CD1c-positive myeloid dendritic cell (primary cell): ENCODE data around the gene HDAC9.

ENCODE experiments used
- DNase-seq: peaks from one replicate; pipeline ENCODE4 v3.0.0-alpha.2; 2016; ENCODE audit errors: extremely low spot score

The HDAC9 gene

DNA sequence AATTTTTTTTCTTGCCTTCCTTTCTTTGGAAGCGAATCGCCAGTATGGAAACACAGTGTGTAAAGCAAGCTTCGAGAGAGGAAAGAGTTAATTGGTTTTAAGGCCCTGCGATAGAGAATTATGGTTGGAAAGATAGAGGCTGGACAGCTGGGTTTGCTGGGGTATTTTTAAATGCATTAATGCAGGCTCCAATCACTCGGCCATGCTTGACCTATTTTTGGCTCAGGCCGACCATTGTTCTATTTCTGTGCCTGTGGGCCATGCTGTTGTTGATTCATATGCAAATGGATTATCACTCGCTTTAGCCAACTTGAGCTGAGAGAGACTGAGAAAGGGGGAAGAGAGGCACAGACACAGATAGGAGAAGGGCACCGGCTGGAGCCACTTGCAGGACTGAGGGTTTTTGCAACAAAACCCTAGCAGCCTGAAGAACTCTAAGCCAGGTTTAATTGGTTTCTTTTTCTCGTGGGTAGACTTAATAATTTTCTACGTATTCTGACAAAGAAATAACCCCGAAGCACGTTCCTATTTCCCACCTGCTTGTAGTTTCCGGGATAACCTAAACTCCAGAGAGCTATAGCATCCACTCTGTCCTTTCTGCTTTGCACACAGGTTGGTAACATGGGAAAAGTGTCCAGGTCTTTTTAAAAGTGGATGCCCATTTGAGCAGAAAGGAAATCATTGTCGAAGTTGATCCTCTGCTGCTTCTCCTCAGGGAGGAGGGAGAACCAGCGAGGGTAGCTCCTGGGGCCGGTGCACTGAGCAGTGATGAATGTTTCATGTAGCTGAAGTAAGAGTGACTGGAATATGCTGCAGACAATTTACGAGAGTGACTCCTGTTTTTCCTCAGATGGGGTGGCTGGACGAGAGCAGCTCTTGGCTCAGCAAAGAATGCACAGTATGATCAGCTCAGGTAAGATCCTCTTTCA lies at the start of gene HDAC9:
Gene HDAC9 (plus strand): TSS at position 338 of the 929 bp plus-strand sequence. CDS start 554 bp downstream, at position 892.
- peak; percentile 65 for DNase-seq

DNA sequence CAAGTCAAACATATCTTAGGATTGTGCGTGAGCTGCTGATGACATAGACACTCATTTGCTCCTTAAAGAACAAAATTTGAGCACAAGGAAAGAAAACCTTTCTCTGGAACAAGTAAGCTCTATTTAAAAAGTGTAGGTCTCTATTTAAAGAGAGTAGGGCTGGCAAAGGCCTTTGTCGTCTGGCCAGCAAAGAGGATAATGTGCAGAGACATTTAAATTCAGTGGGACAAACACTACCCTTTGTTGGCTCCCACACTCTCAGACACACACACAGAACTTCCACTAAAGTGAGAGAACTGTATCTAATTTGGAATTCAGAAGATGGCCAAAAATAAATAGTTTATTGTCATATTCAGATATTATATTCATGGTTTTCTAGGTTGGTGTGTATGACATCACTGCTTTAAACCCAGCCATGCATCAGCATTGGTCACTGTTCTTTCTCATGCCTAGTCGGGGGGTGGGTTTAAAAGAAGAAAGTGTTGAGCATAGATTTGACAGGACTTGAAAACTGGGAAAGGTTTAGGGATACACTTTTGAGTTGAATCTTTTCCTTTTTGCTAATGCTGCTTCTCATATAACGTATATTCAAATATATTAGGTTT lies 49.5 kb upstream of the HDAC9 start:
- no peak for DNase-seq

DNA sequence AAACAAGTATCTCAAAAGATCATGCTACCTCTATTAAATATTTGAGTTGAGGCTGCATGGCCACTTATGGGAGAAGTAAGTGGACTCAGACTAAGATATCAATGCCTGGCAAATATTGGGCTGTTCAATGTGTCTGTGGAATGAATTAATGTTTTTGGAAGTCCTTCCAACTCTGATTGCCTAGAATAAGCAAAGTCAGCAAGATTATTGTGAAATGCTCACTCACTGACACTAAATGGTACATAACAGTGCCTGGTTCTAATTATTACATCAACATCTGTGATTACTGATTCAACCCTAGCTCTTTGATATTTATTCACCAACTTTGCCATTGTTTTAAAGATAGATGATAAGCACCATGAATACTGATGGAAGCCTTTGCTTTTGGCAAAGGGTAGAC lies 45.5 kb upstream of the HDAC9 start:
- DNase-seq, result no peak

DNA sequence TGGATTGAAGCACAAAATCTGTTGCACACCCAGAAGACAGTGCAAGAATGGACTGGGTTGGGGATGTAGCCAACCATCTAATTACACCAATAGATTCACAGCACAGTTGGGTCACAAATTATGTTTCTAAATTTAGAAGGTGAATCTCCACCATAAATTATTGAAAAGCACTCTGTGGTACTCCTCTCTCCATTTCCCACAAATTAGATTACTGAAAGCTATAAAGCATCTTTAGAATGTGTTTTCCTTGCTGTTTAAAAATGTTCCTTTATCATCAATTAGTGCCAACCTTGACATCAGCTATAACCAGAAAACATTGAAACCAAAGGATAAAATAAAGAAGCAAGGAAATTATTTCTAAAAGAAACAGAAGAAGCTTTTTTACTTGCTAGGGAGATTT lies 39.9 kb upstream of the HDAC9 start:
- no peak for DNase-seq

DNA sequence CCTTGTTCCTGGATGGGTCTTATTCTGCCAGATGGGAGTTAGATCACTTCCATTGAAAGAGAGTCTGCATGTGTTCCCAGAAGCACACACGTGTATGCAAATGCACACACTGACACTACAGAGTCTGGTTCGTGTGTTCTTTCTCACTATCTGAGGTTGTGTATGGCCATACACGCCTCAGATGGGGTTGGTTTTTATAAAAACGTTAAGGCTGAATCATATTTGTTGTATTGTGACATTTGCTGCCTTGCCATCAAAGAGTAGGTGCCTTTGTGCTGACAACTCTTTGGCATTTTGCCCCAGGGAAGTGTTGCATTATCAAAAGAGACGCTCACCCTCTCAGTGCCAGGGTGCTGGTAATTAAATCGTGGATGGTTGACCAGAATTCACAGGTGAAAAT lies 37.7 kb upstream of the HDAC9 start:
- no peak for DNase-seq

DNA sequence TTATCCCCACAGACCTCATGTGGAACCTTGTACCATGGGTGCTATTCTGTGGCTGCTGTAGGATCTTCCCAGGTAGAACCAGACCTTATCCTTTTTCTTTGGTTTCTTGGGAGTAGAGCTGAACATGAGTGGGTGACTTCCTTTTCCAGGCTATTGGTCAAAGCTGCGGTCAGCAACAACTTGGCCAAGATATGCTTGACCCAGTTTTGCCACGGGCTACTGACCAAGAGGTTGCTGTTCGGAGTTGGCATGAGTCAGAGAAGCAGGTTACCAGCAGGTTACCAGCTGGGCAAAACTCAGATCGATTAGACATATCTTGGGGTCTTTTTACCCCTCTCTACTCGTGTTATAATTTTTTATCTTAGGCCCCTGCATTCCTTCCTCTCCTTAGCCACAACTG lies 36.7 kb upstream of the HDAC9 start:
- no peak for DNase-seq

DNA sequence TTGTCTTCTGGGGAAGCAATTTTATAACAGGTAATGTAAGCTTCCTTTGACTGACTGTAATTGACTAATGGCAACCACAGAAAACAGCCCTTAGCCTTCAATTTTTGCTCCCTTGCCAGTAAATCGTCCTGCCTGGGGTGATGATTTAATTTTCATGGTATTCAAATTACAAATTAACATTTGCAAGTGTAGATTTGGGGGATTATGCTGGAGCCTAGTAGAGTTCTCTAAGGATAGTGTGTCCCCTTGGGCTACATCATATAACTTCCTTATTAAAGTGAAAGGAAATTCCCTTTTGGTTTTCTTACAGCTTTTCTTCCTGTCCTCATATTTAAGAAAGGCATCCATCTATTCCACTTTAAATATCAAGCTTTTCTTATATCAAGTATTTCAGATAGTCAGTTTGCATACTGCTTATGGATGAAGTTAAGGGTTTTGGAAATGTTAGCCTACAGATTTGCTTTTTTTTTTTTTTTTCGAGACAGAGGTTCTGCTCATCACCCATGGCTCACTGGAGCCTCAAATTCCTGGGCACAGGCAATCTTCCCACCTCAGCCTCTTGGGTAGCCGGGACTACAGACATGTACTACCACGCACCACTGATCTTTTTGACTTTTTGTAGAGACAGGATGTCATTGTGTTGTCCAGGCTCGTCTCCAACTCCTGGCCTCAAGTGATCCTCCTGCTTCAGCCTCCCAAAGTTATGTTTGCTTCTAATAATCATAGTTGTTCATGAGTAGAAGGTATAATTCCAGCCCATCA lies 35.9 kb upstream of the HDAC9 start:
- DNase-seq, result no peak

DNA sequence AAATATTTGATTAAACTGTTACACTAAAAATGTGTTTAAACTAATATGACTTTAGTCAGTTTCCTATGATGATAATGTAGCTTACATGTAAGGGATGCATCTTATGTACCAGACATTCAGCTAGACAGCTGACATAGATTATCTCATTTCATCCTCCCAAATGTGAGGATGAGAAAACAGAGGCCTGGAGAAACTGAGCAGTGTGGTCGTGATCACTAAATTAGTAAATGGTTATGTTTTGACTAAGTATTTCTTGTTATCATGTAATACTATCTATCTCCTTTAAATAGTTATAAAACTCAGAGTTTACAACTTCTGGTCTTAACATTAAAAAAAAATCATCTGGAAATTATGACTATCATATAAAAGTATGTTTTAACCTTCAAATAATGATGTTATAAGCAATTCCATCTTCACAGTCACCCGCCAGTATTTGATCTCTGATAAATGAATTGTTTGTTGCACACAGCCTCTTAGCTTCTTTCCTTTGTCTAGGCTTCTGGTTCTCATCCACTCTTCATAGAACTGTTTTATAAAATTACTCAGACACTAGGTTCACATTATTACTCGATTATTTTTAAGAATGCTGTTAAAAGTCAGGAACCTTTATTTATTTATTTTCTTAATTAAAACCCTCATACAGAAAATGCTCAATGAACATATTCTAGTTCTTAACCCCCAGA lies 33.6 kb upstream of the HDAC9 start:
- no peak for DNase-seq

DNA sequence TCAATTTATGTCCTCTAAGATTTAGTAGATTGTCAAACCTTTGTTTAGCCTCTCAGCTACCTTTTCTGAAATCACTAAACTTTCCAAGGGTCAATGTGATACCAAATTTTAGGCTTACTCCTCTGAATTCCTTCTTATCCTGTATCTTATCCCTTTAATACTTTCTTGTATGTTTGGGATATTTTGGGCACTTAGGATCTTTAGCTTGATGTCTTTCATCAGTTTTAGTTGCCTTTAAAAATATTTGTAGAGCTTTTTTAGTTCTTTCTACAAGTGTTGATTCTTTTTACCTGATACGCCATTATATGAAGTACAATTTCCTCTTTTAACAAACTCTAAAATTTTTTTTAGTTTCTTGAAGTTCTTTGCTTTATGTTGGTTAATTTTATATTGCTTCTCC lies 30.7 kb upstream of the HDAC9 start:
- no peak for DNase-seq

DNA sequence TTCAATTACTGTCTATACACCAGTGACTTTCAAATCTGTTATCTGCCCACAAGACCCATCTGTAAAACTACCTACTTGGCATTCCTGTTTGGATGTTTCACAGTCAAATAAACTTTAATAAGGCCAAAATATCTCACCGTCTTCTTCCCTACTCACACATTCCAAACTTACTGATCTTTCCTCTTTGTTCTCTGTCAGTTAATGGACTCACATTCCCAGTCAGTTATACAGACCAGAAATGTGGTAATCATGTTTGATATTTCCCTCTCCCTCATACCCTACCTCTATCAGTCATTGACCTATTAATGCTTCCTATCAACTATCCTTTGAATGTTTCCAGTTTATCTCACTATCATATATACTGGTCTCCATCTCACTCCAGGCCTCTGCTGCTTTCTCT lies 28.5 kb upstream of the HDAC9 start:
- DNase-seq, result no peak

DNA sequence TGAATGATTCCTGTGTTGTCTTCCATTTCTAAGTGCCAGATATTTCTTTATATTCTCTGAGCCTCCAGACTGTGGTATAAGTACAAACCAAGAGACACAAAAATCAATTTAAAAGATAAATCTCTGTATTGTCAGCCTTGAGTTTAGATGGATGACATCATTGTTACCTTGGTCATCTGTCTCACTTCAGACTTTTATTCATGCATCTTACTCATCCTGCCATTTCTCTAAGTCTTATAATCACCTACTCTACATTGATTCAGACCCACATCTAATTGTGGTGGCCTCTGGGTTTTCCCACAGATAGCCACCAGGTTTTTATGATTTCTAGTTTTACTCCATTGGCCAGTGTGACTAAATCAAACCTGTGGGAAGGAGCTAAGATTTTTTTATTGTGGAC lies 26.8 kb upstream of the HDAC9 start:
- DNase-seq, result no peak

DNA sequence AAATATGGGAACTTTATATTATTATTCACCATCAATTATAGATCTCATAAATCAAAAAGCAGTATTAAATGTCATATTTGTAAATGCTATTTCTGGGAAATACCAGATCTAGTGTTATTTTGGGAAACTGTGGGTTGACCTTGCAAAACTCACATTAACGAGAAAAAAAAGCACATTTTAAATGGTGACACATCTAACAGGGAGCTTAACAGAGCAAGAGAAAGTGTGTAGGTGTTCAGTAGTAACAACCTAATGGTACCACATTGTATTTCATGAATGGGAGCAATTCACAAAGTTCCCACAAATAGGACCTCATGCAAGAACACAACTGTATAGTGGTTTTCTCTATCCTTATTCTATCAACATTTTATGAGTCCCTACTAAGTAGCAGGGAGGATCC lies 26.2 kb upstream of the HDAC9 start:
- peak; percentile 6 for DNase-seq

DNA sequence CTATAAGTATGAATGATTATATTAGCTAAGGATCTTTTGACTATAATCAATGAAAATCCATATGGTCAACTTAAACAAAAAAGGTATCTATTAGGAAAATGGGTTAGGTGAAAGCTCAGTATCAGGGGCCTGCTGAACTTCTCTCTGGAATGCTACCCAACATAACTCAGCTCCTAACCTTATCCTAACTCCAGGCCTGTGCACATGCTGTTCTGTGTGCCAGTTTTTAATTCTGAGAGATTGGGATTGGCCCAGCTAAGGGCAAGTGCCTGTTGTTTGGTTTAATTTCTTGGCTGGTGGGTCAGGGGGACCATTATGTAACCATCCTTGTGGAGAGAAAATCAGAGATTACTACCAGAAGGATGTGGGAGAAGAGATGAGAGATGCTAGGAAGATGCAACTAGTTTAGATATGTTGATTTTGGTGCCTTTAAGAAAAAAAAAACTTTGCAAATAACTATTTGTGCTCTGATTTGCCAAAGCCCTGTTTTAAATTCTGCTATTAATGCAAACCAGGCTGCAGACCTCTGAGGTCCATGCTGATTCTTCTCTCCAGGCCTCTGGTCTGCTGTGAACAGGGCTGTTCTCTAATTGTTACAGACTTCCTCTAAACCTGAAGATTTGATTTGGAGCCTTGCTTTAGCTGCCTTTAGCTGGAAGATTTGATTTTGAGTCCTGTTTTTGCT lies 23.9 kb upstream of the HDAC9 start:
- no peak for DNase-seq

DNA sequence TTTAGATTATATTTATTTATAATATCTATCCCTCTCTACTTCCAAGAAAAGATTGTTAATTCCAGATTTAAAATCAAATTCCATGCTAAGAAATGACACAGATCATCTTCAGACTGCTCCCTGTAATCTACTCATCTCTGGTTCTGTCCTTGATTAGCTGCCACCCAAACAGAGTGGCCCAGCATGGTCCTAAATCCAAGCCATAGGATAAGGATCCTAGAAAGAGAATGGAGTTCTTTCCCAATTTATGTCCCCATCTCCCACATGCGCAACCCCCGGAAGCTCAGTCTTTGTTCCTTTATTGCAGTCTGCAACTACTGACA lies 23.4 kb upstream of the HDAC9 start:
- no peak for DNase-seq

DNA sequence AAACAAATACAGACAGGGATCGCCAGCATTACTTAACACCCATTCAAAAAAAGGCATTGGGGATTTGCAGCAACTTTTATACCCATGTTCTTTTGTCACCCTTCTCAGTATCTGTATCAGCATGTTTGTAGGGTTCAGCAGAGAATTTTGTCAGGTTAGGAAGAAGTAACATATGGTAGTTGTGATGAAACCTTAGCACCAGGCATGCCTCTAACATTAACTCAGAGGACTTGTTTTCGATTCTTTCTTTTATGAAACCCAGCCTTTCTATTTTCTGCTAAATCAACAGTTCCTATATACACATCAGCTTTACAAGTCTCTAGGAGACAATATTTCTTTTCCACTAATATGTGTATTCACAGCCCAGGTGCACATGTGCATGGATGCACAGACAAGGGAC lies 22.4 kb upstream of the HDAC9 start:
- no peak for DNase-seq

DNA sequence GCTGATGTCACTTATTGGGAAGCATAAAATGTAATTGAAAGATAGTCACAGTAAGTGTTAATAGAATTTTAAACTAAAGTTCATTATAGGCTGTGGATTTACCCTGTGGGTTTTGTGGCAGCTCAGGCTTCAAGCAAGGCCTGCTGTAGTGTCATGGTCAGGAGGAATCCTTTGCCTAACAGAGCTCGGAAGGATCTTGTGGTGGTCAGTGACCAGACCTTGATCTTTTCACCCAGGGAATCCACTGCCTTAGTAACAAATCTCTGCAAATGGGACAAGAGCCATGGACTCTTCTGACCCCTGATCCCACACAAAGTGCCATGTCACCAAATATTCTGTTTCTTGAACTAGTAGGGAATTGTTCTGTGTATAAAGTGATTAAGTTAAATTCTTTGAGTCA lies 20.6 kb upstream of the HDAC9 start:
- no peak for DNase-seq

DNA sequence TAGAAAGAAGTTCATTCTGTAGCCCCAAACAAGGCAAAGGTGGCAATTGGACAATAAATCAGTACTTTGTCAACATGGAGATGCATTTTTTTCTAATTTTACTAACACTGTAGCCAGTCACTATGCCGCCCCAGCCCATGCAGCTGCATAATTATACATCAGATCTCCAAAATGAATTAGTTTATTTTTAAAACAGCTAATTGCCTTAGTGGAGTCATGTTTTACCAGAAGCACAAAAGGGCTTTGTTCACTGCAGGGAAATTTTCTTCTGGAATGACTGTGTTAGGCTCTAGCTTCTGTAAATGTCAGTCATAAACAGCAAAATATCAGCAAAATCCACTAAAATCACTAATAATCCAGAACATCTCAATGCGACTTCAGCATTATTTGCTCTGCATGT lies 20.1 kb upstream of the HDAC9 start:
- no peak for DNase-seq

DNA sequence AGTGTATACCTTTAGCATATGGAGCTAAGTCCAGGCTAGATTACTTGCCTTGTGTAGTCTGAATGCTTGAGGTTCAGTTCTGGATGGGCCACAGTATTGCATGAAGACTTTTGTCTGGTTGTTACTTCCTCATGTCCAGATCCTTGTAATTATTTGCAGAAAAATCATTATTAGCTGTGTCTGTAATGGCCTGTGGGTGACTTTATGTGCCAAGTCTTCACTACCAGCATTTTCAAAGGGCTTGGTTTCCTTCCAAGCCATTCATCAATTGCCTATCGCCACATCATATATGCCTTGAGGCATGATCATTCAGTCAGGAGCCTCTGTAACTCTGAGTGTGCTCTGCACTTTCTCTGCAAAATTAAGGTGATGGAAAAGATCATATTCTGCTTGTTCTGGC lies 13.8 kb upstream of the HDAC9 start:
- no peak for DNase-seq

DNA sequence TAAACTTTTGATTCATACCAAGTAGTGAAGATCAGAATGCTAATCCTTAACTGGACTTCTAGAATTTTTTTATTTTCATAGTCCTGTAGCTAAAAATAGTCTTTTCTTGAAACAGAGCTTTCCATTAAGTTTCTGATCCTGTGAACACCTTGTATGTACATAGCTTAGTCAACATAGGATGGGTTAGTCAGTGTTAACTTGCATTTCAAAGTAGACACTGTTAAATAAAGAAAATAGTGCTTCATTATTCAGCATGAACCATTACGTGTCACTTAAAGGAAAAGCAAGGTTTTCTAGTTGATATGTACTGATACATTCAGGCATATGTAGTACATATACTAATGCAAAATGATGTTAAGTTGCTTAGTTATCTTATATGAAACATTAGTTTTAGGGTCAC lies 7.5 kb upstream of the HDAC9 start:
- no peak for DNase-seq

DNA sequence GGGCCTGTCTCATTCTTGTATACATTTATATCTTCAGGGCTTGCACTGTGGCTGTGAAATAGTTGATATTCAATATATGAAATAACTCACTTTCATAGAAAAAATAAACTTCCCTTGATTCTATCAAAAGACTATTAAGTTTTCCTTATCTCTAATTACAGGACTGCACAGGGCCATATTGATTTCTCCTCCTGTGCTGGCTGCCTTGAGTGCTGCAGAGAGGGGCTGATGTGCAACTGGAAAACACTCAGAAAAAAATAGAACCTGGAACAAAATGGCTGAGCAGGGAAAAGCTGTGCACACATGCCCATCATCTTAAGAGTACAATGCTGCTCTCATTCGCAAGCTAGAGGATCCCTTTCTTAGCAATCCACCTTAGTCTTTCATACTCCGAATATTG lies 5.9 kb upstream of the HDAC9 start:
- no peak for DNase-seq

DNA sequence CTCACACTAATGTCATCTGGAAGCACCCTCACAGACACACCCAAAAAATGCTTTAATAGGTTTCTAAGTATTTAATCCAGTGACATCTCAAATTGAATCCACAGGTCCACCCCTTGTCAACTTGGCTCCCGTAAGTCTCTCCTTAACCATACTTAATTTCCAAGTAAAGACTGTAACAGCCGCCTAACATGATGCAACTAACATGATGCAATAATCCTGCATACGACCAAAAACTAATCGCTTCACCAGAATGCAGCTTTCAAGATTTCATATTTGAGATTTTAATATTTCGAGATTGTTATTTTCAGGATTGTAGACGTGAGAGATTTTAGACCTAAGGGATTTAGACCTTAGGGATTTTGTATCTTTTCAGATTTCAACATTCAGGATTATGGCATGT lies 3.7 kb upstream of the HDAC9 start:
- DNase-seq, result peak; percentile 42

DNA sequence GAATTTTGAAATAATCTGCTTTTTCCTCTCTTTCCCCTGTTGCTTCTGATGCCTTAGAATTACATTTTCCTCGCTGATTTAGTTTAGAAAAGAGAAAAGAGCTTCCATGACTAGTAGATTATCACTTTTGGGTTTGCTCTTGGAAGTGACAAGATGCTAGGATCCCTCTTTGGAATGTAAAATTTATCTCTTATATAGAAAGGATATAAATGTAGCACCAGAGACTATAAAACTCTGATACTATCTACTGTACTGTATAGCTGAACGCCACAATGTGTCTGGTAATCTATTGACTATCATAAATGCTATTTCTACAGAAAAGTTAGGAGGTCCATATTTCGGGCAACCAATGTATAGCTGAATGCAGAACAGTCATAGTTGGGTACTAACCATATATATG lies 1.1 kb upstream of the HDAC9 start:
- DNase-seq, result no peak
